NCI-H82 (cell line): ENCODE data around the gene SCUBE1.
A peak's percentile ranks its signal among the peaks of the same experiment; 100 is the strongest.

ENCODE experiments used
- DNase-seq: peaks from one replicate; lab custom pipeline; 2025; lab: John Stamatoyannopoulos, UW

Gene SCUBE1

DNA sequence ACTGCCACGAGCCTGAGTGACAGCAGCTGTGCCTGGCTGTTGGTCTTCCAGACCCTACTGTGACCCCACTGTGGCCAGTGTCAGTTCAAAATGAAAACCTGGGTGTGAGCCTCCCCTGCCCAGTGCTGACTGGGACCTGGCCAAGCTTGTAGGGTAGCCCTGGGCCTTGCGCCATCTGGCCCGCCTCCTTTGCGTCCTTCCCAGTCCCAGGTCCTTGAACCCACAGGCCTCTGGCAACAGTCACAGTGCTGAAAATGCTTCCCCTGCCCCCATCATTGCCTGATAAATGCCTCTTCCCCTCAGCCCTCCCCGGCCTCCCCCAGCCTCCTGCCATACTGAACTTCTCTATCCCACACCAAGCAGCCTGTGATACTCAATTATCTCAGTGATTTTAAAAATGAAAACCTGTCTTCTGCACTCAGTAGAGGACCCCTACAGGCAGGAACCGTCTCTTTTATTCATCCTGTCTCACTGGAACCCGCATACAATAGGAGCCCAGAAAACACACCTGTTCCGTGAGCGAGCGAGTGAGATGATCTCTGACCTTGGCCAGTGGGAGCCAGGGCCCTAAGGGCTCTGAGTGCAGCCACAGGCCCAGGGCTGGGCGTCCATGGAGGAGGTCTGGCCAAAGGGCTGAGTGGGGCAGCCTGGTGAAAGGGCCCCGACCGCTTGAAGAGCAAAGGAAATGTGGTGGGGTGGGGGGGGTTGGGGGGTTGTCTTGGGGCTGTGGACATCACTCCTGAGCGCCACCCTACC, 106.6 kb downstream of the SCUBE1 start:
- DNase-seq, result no peak

DNA sequence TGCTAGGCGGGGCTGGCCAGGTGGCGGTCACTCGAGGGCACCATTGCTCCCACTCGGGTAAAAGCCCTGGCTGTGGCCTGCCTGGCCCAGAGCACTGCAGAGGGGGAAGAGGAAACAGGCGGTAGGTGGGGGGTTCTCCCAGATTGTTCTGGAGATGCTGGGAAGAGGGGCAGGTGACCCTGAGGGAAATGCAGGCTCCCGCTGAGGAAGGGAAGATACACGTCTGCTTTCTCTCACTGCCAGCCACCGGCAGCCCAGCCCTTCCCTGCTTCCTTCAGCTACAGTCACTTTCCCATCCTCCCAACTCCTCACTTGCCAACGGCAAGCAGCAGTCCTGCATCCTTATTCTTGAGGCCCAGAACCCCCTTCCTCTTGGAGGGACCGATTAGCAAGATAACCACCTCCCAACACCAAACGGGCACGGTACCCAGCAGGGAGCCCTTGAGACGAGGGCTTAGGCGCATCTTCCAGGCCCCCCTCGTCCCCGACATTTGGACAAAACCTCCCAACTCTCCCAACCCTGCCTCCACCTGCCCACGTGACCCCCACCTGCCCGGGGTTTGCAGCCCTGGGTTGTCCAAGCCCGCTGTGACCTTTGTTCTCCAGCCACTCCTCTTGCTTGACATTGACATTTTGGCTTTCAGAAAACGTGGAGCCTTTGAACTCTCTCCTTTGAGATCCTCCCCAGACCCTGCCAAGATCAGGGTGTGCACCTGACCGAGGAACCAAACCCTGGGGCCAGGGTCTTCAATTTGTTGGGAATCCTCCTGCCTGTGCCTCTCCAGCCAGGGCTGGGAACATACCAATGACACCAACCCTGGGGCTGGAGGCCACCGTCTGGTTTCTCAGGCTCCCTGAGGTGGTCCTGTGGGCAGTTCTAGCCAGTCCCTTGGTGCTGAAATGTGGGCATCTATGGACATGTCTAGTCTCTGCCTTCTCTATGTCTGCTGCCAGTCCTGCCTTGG, 107.4 kb downstream of the SCUBE1 start:
- no peak for DNase-seq

DNA sequence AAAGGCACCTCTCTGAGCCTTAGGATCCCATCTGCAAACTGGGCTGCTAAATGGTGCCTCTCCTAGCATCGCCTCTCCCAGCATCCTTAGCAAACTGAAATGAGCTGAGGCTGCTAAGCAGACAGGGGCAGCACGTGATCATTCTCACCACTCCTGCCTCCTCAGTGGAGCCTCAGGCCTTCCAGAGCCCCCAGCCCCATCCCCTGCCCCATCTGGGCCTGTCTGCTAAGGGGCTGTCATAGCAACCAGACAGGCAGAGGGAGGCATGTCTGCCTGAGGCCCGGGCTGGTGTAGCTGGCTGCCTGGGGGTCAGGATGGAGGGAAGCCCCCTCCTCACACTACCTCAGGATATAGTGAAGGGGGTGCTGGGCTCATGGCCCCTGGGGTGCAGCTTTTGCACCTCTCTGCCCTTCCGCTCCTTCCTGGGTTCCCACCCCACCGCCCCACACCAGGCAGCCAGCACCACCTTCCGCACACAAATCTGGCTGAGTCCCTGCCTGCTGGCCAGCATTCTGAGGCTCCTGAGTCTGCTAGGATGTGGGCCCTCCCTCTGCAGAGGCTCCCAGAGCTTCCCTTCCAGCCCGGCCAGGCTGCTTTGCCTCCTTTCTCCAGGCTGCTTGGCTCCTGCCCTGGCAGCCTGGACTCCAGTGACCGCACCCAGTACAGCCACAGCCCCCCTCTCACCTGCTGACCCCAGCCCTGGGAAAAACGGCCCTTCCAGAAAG, 108.7 kb downstream of the SCUBE1 start:
- DNase-seq, result peak; percentile 17

DNA sequence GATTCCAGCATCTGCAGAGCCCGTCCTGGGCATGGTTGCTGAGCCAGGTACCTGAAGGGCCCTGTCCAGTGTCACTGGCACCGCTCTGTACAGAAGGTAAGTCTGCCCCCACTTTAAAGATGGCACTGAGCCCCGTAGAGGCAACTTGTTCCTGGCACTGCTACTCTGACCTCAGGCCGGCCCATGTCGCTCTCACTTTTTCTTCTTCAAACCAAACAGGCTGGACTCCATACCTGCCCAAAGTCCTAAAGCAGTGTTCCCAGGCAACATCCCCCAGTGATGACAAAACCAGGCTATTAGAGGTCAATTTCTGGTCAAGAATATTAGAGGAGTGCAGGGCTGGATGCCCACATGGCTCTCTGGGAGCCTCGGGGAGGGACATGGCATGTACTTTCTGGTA, 109.6 kb downstream of the SCUBE1 start:
- no peak for DNase-seq

DNA sequence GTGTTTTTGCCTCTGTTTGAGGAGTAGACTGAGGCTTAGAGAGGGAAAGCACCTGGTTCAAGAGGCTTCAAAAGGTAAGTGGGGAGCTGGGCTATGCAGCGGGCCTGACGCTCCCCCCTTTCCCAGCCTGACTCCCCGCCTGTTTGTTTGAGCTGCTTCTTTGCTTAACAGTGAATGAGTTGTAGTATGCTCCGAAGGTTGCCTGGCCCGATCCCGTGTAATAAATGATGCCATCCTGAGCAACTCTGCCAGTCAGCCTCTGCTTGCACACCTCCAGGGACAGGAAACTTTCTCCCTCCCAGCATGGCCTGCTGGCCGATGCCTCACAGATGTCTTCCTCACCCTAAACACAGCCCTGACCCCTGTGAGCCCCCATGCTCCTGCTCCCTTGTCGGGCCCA, 110.7 kb downstream of the SCUBE1 start:
- no peak for DNase-seq

DNA sequence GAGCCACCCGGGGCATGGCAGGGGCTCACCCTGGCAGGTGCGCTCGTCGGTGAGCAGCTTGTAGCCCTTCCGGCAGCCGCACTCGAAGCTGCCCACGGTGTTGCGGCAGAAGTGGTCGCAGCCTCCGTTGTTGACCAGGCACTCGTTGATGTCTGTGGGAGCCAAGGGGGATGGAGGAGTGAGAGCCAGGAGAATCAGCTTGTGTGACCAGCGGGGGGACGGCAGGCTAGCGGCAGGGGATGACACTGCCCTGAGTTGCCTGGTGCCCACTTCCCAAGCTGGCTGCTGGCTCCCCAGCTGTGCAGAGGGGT, 111.5 kb downstream of the SCUBE1 start:
- no peak for DNase-seq

DNA sequence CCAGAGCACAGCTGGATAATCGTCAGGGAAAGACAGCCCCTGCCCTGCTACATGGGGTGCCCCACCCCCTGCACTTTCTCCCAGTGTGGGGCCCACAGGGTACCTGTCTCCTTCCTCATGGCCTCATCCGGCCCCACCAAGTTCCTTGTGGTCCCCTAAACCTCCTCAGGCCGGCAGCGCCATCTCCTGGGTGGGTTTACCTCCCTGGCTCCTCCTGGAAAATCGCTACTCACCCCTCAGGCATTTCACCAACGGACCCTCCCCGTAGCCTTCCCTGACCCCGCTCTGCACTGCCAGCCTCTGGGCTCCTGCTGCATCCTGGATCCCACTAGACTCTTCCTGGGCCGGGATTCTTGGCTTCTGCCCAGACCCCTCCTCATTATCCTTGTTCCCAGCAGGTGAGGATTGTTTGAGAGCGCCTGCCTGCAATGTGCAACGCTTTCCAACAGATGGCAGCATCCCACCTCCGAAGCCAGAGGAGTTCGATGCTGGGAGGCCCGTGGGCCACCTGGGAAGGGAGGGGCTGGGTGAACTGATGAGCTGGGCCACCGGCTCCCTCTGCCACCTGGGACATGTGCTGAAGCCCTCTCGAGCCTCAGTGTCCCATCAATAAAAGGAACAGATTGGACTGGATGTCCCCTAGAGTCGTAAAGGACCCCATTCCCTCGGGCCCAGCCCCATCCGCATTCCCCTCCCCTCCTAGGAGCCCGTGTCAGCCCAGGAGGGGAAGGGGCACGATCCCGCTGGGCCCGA, 112.0 kb downstream of the SCUBE1 start:
- peak; percentile 78 for DNase-seq

DNA sequence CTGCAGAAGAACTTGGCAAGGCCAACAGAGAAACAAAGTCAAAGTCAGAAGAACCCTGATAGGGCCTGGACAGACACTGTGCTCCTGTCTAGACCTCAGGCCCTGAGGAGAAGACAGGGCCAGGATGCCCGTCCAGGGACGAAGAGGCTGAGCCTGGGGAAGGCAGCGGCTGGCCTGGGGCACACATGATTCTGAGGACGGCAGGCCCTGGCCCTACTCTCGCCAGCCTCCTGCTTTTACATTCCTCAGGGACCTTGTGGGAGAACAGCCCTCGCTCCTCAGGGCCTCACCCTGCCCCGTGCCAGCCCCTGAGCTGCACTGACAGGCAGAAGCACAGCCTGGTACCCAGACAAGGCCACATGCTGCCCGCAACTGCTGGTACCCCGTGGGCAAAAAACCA, 112.6 kb downstream of the SCUBE1 start:
- no peak for DNase-seq

DNA sequence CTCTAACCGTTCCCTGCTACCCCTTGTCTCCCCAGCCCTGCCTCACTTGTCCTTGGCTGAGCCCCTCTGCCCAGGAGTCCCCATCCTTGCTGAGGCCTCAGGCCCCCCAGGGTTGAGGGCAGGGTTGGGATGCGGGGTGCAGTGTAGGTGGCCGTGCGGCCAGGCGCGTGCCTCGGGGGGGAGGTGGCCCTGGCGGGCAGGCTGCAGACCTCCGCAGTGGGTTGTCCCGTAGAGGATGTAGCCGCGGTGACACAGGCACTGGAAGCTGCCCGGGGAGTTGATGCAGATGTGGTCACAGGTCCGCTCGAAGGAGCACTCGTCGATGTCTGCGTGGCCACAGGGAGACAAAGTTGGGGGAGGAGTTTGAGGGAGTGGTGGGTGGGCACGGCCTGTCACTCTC, 114.3 kb downstream of the SCUBE1 start:
- DNase-seq, result no peak

DNA sequence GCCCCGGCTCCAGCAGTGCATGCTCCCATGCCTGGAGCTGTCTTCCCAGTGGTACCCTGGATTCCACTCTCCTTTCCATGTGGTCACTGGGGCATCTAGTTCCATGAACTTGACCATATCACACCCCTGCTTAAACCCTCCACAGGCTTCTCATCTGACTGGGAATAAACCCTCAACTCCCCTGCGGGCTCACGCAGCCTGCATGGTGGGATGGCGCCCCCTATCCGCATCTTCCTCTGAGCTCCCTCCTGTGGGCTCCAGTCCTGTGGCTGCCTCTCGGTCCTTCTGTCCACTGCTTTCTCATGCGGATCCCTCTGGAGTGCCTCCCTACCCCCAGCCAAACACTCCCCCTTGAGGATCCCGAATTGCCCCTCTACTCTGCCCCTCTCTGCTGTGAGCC, 114.8 kb downstream of the SCUBE1 start:
- DNase-seq, result peak; percentile 45

DNA sequence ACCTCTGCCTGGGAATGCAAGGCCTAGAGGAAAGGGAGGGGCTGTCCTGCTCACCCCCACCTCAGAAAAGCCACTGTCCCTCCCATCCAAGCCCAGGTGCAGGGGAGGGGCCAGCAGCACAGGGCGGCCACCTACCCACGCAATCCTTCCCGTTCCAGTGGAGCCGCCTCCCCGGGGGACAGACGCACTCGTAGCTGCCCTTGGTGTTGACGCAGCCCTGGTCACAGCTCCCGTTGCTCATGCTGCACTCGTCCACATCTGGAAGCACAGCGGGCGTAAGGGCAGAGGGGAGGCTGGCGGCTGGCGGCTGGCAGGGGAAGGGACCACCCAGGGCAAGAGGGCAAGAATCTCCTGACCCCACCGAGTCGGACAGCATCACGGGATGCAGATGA, 115.9 kb downstream of the SCUBE1 start:
- DNase-seq, result no peak

DNA sequence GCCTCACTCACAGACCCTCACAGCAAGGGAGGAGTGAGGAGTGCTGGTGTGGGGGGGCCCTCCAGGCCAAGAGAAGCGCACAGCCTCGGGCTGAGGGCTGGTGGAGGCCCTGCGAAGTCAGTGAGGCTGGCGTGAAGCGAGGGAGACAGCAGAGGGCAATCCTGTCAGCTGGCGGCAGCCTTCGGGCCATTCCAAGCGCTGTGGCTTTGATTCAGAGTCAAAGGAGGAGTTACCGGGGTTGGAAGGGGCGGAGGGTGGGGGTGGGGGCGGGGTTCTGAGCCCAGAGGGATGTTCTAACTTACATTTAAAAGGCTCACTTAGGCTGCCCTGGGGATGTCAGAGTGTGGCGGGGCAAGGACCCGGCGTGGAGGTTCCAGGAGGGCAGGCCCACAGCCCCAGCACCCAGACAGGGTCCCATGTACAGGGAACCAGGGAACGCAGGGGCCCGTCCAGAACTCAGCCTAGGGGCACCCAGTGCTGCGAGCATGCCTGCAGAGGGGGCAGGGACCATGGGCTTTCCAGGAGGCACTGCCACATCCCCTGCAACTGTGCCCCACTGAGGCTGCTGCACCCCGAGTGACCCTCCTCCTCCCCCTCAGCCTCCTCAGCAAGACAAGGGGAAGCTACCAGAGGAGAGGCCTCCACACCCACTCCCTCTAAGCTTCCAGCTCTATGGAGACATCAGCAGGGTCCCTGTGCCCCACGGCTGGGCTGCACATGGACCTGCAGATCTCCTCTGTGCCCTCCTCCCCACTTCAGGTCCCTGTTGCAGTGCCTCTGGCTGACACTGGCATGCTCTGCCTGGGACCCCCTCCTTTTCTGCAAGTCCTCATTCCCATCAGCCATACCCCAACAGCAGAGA, 116.6 kb downstream of the SCUBE1 start:
- DNase-seq, result peak; percentile 42

DNA sequence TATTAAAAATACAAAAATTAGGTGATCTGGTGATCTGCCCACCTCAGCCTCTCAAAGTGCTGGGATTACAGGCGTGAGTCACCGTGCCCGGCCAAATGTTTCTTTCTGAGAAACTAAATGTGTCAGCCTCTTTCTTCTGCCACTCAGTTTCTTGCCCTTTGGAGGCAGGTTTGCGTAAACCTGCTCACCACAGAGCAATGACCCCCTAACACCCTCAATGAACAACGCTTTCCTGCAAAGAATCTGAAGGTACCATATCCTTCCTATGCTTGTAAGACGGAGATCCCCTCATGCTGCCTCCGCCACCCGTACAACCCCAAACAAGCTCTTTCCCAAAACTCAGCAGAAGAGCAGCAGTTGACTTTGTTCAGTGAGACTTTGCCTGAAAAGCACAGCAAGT, 117.6 kb downstream of the SCUBE1 start:
- DNase-seq, result no peak

DNA sequence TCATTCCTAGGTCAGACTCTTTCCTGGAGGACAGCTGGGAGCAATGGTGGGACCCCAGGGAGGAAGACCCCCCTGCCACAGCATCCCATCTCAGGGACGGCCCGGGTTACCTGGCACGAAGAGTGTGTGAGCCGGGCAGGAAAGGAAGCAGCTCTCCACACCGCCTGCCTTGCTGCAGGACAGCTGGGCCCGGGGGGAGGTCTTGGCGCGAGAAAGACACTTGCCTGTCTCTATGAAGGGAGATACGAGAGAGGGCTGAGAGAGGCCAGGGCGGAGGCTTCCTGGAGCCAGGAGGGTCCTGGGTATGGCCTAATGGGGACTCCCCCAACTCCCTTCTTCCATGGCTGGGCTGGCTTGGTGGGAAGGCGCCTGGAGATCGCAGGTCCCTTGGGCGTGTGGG, 120.2 kb downstream of the SCUBE1 start:
- no peak for DNase-seq

DNA sequence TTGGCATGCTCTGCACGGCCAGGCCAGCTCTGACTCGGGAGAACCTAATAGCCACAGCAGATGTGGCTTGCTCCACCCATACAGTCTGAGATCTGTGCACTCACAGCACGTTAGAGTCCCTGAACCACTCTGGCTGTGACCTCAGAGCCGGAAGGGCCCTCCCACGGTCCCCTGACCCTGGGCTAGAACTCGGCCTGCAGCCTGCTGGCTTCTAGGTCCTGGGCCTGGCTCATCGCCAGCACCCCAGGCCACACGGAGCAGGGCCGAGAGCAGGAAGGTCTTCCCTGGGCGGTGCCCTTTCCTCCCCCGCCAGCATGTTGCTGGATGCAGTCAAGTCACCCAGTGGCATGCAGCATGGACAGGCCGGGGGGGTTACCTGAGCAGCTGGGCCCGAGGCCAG, 120.9 kb downstream of the SCUBE1 start:
- DNase-seq, result no peak

DNA sequence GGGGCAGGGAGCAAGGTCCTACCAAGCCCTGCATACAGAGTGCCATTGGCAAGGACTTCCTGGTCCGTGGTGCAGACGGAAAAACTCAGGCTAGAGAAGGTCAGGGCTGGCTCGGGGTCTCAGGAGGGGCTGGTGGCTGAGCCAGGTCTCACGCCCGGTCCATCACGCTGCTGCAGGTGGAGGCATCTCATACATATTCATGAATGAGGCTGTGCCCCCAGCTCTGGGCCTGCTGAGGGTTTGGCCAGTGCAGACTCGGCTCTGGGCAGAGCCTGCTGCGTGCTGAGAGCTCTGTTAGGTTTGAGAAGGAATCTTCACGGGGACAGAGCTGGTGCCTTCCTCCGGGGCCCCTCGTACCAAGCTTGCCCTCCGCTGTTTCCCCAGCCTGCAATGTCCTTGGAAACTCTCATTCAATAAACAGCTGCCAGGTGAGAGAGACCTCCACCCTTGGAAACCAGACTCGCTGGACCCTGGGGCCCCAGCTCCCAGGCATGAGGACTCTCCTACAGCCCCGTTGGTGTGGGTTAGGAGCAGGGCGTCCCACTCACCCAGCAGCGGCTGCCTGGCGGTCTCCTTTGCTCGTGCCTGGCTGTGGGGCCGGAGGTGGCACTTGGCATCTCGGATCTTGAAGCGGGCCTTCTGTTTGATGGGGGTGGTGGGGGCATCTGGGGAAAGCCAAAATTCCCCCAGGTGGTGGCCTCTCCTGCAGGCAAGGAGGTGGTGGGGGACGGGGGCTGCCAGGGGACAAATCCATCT, 122.4 kb downstream of the SCUBE1 start:
- no peak for DNase-seq

DNA sequence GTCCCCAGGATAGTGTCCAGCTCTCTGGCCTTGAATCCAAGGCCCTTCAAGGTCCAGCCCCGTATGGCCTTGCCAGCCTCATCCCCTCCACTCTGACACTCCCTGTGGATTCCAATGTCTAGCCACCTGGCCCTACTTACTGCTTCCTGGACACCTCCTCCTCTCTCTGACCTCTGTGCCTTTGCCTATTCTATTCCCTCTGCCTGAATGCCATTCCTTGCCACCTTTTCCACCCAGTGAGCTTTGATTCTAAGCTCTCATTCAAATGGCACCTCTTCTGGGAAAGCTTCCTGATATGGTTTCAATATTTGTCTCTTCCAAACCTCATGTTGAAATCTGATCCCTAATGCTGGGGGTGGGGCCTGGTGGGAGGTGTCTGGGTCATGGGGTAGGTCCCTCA, 124.4 kb downstream of the SCUBE1 start:
- no peak for DNase-seq

DNA sequence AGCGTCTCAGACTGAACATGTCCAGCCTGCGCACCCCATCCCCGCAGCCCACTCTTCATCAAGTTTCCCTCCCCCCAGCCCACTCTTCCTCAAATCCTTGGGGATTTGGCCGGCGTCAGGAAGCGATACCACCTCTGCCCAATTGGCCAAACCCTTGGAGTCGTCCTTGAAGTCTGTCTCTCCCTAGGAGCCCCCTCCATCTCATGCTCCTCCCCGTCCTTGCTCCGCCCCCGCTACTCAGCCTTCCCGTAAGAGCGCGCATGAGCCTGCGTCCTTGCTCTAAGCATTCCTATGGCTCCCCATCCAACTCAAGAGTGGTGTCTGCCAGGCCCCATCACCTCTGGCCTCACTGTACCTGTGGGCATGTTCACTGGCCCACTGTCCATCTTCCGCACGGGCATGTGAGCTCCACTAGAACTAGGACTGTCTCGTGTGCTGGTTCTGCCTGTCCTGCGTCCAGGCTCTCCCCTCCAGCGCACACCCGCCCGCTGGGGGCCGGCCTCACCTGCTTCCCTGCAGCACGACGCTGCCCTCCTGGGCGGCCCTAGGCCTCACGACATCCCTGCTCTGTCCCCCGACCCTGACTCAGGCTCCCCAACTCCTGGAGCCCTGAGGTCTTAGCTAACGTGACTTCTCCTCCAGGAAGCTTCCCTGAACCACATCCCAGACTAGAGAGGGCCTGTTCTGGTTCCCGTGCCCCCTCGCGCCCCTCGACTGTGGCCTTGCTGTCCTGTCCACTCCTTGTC, 125.7 kb downstream of the SCUBE1 start:
- peak; percentile 5 for DNase-seq

DNA sequence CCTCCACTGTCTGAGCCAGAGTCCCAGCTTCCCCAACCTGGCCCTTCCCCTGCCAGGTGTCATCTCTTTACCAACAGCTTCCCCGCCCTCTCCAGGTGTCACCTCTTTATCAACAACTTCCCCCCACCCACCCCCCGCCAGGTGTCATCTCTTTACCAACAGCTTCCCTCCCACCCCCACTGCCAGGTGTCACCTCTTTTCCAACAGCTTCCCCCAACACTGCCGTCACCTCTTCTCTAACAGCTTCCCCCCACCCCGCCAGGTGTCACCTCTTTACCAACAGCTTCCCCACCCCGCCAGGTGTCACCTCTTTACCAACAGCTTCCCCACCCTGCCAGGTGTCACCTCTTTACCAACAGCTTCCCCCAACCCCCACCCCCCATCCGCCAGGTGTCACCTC, 126.4 kb downstream of the SCUBE1 start:
- DNase-seq, result no peak

DNA sequence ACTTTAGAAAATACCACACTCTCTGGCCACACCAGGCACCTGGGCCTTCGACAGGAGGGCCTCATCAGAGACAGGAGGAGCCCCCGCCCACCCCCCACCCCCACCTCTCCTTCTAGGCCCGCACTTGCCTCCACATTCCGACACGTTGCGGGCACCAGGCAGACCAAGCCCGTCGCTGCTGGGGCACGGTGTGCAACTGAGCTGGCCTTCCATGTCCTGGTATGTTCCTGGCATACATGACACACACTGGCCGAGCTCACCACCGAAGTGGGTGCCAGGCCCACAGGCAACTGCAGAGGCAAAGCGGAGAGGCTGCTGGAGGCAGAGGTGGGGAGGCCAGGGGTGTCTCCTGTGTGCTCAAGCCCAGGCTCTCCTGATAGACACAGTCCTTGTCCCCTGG, 129.2 kb downstream of the SCUBE1 start:
- DNase-seq, result no peak
